Skeletal muscle tissue (tissue), 4 donors: ENCODE measurements around the gene ZRANB3. TPM values are rescaled to one million over a fixed set of nuclear protein-coding genes. Genes with fewer than 3 reads are reported as not detected.
"Not testable (repeated sequence)": the region's sequence is repeated elsewhere in the genome, so short reads cannot be mapped to it uniquely, and the experiment has no call there.

Experiments
- H3K27ac ChIP-seq: one replicate; pipeline ENCODE4 v1.7.0; 2013; ENCODE audit warnings: mild to moderate bottlenecking, low read depth, low read length, inconsistent platforms
- H3K27me3 ChIP-seq, 3 donors: one replicate each; pipeline ENCODE4 v1.7.0; 2013; ENCODE audit warnings: low read length in 3 of 3; ENCODE audit not compliant: control insufficient read depth in 3 of 3, insufficient read depth in 3 of 3
- H3K36me3 ChIP-seq, 3 donors: one replicate each; pipeline ENCODE4 v1.7.0; 2013; ENCODE audit warnings: low read length in 3 of 3; ENCODE audit not compliant: control insufficient read depth in 3 of 3, insufficient read depth in 3 of 3
- H3K4me1 ChIP-seq, 3 donors: one replicate each; pipeline ENCODE4 v1.7.0; 2013; ENCODE audit warnings: low read length in 3 of 3, mild to moderate bottlenecking in 3 of 3; ENCODE audit not compliant: control insufficient read depth in 3 of 3, insufficient read depth in 3 of 3
- H3K4me3 ChIP-seq, 3 donors: one replicate each; pipeline ENCODE4 v1.7.0; 2013; ENCODE audit warnings: low read length in 3 of 3
- H3K9ac ChIP-seq, 3 donors: one replicate each; pipeline ENCODE4 v1.7.0; 2013; ENCODE audit warnings: low read length in 3 of 3, mild to moderate bottlenecking in 3 of 3, moderate library complexity in 2 of 3, low read depth in 1 of 3
- H3K9me3 ChIP-seq, 3 donors: one replicate each; pipeline ENCODE4 v1.7.0; 2013; ENCODE audit warnings: low read length in 3 of 3; ENCODE audit not compliant: control insufficient read depth in 3 of 3
- total RNA-seq: library from RNA; depleted of rRNA; stranded (reverse); fragments of >200 nt; gene quantifications from one replicate; pipeline ENCODE4 v1.2.3, GENCODE V29; 2014
- donor health status: Osteomylitis.

Gene ZRANB3
- total RNA-seq, 1 donor from 2014 or later, result 12.5 TPM

DNA sequence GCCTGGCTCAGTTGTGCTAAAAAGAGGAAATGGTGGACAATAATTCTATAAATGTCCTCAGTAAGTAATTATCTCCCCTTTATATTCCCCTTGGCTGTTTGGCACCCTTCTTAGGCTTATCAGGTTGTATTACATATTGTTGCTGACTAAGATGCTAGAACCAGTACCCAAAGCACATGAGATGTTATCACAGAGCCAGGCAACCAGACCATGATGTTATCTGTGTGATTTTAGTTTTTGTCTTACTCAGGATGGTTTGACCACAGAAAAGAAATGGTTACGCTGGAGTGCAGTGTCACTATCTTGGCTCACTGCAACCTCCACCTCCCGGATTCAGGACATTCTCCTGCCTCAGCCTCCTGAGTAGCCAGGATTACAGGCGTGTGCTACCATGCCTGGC, 15.4 kb upstream of the ZRANB3 start:
- Histone ChIP-seq H3K36me3 (no peaks in the 10 kb centered on the region), H3K9me3 (no peaks in the 10 kb centered on the region), H3K27ac (no peak overlapping the region), H3K4me1 (no peaks in the 10 kb centered on the region), H3K27me3 (no peaks in the 10 kb centered on the region), H3K4me3 (no peak overlapping the region), H3K9ac (no peak overlapping the region)

GRCh38 chr2:135533545-135533944, 2.5 kb upstream of the ZRANB3 start:
- not testable (repeated sequence) for H3K9me3 ChIP-seq, H3K9ac ChIP-seq, H3K36me3 ChIP-seq, H3K27ac ChIP-seq, H3K27me3 ChIP-seq, H3K4me3 ChIP-seq
- H3K4me1 ChIP-seq, result peaks cover 0 to 17% (median 11%) of the 10 kb centered on the region in 3 donors

GRCh38 chr2:135532581-135532980, 1.6 kb upstream of the ZRANB3 start:
- peak overlapping the region in 2 of 3 donors; percentile 1 to 79 for H3K9ac ChIP-seq
- H3K27ac ChIP-seq, result no peak overlapping the region
- peak overlapping the region in 1 of 3 donors; percentile 1 for H3K4me3 ChIP-seq

DNA sequence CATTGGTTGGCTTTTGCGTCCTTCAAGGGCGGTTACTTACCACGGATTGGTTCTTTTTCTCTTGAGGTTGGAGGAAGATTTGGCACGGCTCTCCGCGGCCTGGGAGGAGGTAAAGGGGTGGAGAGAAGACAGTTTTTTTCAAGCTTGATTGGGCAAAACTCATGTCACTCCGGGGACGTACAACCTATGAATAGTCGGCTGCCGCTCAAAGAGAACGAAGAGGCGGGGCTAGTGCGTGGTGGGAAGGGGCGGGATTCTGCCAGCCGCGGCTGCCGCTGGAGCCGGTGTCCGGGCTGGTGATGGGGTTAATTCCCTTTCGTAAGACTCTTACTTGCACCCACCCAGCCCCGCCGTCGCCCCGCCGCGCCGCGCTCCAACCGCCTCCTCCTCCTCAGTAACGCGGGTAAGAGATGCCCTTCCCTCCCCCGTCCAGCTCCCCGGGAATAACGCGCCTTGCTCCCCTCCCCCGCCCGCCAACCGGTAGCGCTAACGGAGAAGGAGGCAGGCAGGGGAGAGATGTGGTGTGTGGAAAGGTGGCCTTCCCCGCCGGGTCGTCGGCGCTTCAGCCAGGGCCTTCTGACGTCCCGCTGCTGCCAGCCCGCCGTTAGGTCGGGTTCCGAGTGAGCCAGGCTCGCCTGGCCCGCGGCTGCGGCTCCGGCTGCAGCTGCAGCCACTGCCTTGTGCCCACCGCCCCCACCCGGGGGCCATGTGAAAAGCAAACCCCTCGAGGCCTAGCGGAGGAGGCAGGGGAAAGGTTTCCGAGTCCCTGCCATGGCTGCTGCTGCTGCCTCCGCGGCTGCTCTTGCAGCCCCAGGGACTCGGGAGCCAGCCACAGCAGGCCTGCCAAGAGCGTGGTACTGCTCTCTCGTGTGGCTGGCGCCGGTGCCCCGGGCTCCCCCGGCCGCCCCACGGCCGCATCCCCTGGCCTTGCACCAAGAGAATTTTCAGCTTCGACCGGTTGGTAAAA, 496 bp upstream of the ZRANB3 start, which contains the start of gene R3HDM1:
Gene R3HDM1 (plus strand): TSS at position 254 of the 967 bp plus-strand sequence. CDS start 73,362 bp downstream, outside the sequence.
- Histone ChIP-seq H3K4me1 (peaks cover 0 to 17% (median 11%) of the 10 kb centered on the region in 3 donors), H3K27ac (peak within 1 kb of the TSS; percentile 97), H3K9ac (peak within 1 kb of the TSS; percentile 79 to 96 (median 95)), H3K4me3 (peak within 1 kb of the TSS; percentile 91 to 99 (median 95)), H3K9me3 (no peaks in the 10 kb centered on the region), H3K36me3 (no peaks in the 10 kb centered on the region), H3K27me3 (no peaks in the 10 kb centered on the region)

More at GRCh38 chr2:135532581-135532980, 1.6 kb upstream of the ZRANB3 start:
- no peaks in the 10 kb centered on the region for H3K27me3 ChIP-seq
- H3K4me1 ChIP-seq, result peaks cover 0 to 17% (median 11%) of the 10 kb centered on the region in 3 donors
- H3K9me3 ChIP-seq, result no peaks in the 10 kb centered on the region
- H3K36me3 ChIP-seq, result no peaks in the 10 kb centered on the region

DNA sequence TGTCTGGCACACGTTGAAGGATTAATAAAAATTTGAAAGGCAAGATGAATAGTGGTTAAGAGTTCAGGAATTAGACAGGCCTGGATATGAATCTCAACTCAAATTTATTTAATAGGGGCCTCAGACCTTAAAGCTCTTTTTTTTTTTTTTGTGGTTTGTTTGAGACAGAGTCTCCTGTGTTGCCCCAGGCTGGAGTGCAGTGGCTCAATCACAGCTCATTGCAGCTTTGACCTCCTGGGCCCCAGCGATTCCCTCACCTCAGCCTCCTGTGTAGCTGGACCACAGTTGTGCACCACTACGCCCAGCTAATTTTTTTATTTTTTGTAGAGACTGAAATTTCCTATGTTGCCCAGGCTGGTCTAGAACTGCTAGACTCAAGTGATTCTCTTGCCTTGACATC, 3.0 kb downstream of the ZRANB3 start:
- Histone ChIP-seq H3K9ac (no peak overlapping the region), H3K27ac (no peak overlapping the region), H3K27me3 (no peaks in the 10 kb centered on the region), H3K4me1 (peaks cover 0 to 17% (median 11%) of the 10 kb centered on the region in 3 donors), H3K4me3 (no peak overlapping the region), H3K9me3 (no peaks in the 10 kb centered on the region), H3K36me3 (no peaks in the 10 kb centered on the region)

DNA sequence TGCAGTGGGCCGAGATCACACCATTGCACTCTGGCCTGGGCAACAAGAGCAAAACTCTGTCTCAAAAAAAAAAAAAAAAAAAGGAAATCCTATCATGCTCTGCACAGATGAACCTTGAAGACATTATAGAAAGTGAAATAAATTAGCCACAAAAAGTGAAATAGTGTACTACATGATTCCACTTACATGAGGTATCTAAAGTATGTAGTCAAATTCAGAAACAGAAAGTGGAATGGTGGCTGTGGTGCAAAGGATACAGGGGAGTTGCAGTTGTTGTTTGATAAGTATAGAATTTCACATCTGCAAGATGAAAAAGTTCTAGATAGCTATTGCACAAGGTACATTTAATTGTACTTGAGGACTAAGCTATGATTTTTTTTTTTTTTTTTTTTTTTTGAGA, 5.2 kb downstream of the ZRANB3 start:
- H3K36me3 ChIP-seq, result no peaks in the 10 kb centered on the region
- no peaks in the 10 kb centered on the region for H3K27me3 ChIP-seq
- H3K27ac ChIP-seq, result no peak overlapping the region
- no peaks in the 10 kb centered on the region for H3K9me3 ChIP-seq
- H3K4me3 ChIP-seq, result no peak overlapping the region
- no peak overlapping the region for H3K9ac ChIP-seq
- peaks cover 0 to 12% (median 3%) of the 10 kb centered on the region in 3 donors for H3K4me1 ChIP-seq

- Histone ChIP-seq H3K4me3 (no peak overlapping the region), H3K36me3 (peaks cover 0 to 2% (median 0%) of the 10 kb centered on the region in 3 donors), H3K27ac (no peak overlapping the region), H3K4me1 (no peaks in the 10 kb centered on the region), H3K9me3 (peaks cover 0 to 2% (median 0%) of the 10 kb centered on the region in 3 donors), H3K9ac (no peak overlapping the region), H3K27me3 (no peaks in the 10 kb centered on the region)
Measured at GRCh38 chr2:135512099-135512498, 18.9 kb downstream of the ZRANB3 start.

GRCh38 chr2:135510577-135510976, 20.4 kb downstream of the ZRANB3 start:
- Histone ChIP-seq H3K9ac (no peak overlapping the region), H3K4me3 (no peak overlapping the region), H3K36me3 (peaks cover 0 to 2% (median 0%) of the 10 kb centered on the region in 3 donors), H3K27me3 (no peaks in the 10 kb centered on the region), H3K9me3 (peaks cover 0 to 2% (median 0%) of the 10 kb centered on the region in 3 donors), H3K4me1 (no peaks in the 10 kb centered on the region), H3K27ac (no peak overlapping the region)

- H3K9ac ChIP-seq, result no peak overlapping the region
- no peak overlapping the region for H3K4me3 ChIP-seq
- no peaks in the 10 kb centered on the region for H3K27me3 ChIP-seq
- H3K4me1 ChIP-seq, result no peaks in the 10 kb centered on the region
- no peaks in the 10 kb centered on the region for H3K36me3 ChIP-seq
- no peaks in the 10 kb centered on the region for H3K9me3 ChIP-seq
- no peak overlapping the region for H3K27ac ChIP-seq
Measured at GRCh38 chr2:135504811-135505210, 26.2 kb downstream of the ZRANB3 start.

GRCh38 chr2:135498588-135498987, 32.4 kb downstream of the ZRANB3 start:
- not testable (repeated sequence) for H3K9ac ChIP-seq, H3K36me3 ChIP-seq, H3K27ac ChIP-seq, H3K27me3 ChIP-seq, H3K9me3 ChIP-seq, H3K4me1 ChIP-seq, H3K4me3 ChIP-seq
